Erythroblast (primary cell): ENCODE data around the gene HAUS3.

Experiments used
- DNase-seq, 2 experiments: peaks; one replicate each; lab custom pipeline; 2025; lab: John Stamatoyannopoulos, UW
- GATA1 ChIP-seq: IDR thresholded peaks from 2 replicates; pipeline ENCODE4 v1.6.1; 2011; ENCODE audit warnings: low read depth, mild to moderate bottlenecking, control low read depth, low read length, moderate library complexity
- POLR2A ChIP-seq: IDR thresholded peaks from 2 replicates; pipeline ENCODE4 v1.6.1; 2011; ENCODE audit warnings: mild to moderate bottlenecking, low read length

The HAUS3 gene

GRCh38 chr4:2255501-2256155 is 13.7 kb upstream of the HAUS3 start:
- DNase-seq: no peak
- TF ChIP-seq POLR2A (no peak), GATA1 (no peak)

GRCh38 chr4:2254665-2255500 is 13.0 kb upstream of the HAUS3 start:
- TF ChIP-seq POLR2A (no peak), GATA1 (no peak)
- DNase-seq: no peak

- no peak for TF ChIP-seq POLR2A
- no peak for TF ChIP-seq GATA1
- no peak for DNase-seq
Measured at GRCh38 chr4:2253160-2254084, 11.5 kb upstream of the HAUS3 start.

- TF ChIP-seq GATA1: no peak
- no peak for TF ChIP-seq POLR2A
- DNase-seq: no peak
Measured at GRCh38 chr4:2252530-2253091, 10.7 kb upstream of the HAUS3 start.

GRCh38 chr4:2251795-2252529 is 10.0 kb upstream of the HAUS3 start:
- DNase-seq: no peak
- TF ChIP-seq POLR2A (no peak), GATA1 (no peak)

GRCh38 chr4:2251073-2251794 is 9.3 kb upstream of the HAUS3 start:
- no peak for DNase-seq
- TF ChIP-seq POLR2A (no peak), GATA1 (no peak)

- no peak for DNase-seq
- no peak for TF ChIP-seq GATA1
- no peak for TF ChIP-seq POLR2A
Measured at GRCh38 chr4:2250357-2251072, 8.6 kb upstream of the HAUS3 start.

- TF ChIP-seq GATA1: no peak
- TF ChIP-seq POLR2A: no peak
- DNase-seq: no peak
Measured at GRCh38 chr4:2249526-2250356, 7.8 kb upstream of the HAUS3 start.

GRCh38 chr4:2248821-2249261 is 6.9 kb upstream of the HAUS3 start:
- DNase-seq: no peak
- TF ChIP-seq POLR2A: no peak
- TF ChIP-seq GATA1: no peak

- no peak for DNase-seq
- TF ChIP-seq GATA1 (no peak), POLR2A (no peak)
Measured at GRCh38 chr4:2248044-2248780, 6.3 kb upstream of the HAUS3 start.
